IPS-18c (cell line): Measurements from ENCODE around the gene RPL9.
"Not testable (repeated sequence)": the region's sequence is repeated elsewhere in the genome, so short reads cannot be mapped to it uniquely, and the experiment has no call there.

Experiments used
- H3K4me3 ChIP-seq: 2 replicates; pipeline ENCODE4 v1.7.0; 2013; ENCODE audit warnings: low read depth, mild to moderate bottlenecking, low read length, moderate library complexity; ENCODE audit not compliant: insufficient read depth
- H3K9me3 ChIP-seq: one replicate; pipeline ENCODE4 v1.6.1; 2013; ENCODE audit warnings: mild to moderate bottlenecking, low read length, moderate library complexity; ENCODE audit not compliant: control insufficient read depth, insufficient read depth

The RPL9 gene

GRCh38 chr4:39472396-39472795, 13.7 kb upstream of the RPL9 start:
- no peak overlapping the region for H3K4me3 ChIP-seq

GRCh38 chr4:39470402-39470801, 11.7 kb upstream of the RPL9 start:
- Histone ChIP-seq H3K9me3 (no peaks in the 10 kb centered on the region), H3K4me3 (no peak overlapping the region)

More at GRCh38 chr4:39472396-39472795, 13.7 kb upstream of the RPL9 start:
- H3K9me3 ChIP-seq, result no peaks in the 10 kb centered on the region

- Histone ChIP-seq H3K9me3 (no peaks in the 10 kb centered on the region), H3K4me3 (no peak overlapping the region)
Observed at GRCh38 chr4:39469429-39470077, 10.8 kb upstream of the RPL9 start.

GRCh38 chr4:39467464-39467863, 8.7 kb upstream of the RPL9 start:
- no peak overlapping the region for H3K4me3 ChIP-seq
- H3K9me3 ChIP-seq, result no peaks in the 10 kb centered on the region

- Histone ChIP-seq H3K4me3 (no peak overlapping the region), H3K9me3 (no peaks in the 10 kb centered on the region)
Observed at GRCh38 chr4:39466747-39467146, 8.0 kb upstream of the RPL9 start.

- H3K9me3 ChIP-seq, result no peaks in the 10 kb centered on the region
- no peak overlapping the region for H3K4me3 ChIP-seq
Observed at GRCh38 chr4:39464886-39465501, 6.3 kb upstream of the RPL9 start.

- not testable (repeated sequence) for H3K9me3 ChIP-seq
- peak overlapping the region; percentile 93 for H3K4me3 ChIP-seq
Observed at GRCh38 chr4:39458161-39458504, 589 bp downstream of the RPL9 start.

- Histone ChIP-seq H3K4me3 (peak overlapping the region; percentile 93), H3K9me3 (no peaks in the 10 kb centered on the region)
Observed at GRCh38 chr4:39456946-39457763, 1.6 kb downstream of the RPL9 start.

GRCh38 chr4:39455486-39455885, 3.2 kb downstream of the RPL9 start:
- no peak overlapping the region for H3K4me3 ChIP-seq
- H3K9me3 ChIP-seq, result no peaks in the 10 kb centered on the region

GRCh38 chr4:39453738-39454137, 5.0 kb downstream of the RPL9 start:
- Histone ChIP-seq H3K9me3 (no peaks in the 10 kb centered on the region), H3K4me3 (no peak overlapping the region)

GRCh38 chr4:39452860-39453587, 5.7 kb downstream of the RPL9 start:
- Histone ChIP-seq H3K9me3 (no peaks in the 10 kb centered on the region), H3K4me3 (no peak overlapping the region)

- no peaks in the 10 kb centered on the region for H3K9me3 ChIP-seq
- H3K4me3 ChIP-seq, result no peak overlapping the region
Observed at GRCh38 chr4:39452153-39452859, 6.4 kb downstream of the RPL9 start.

GRCh38 chr4:39451423-39452023, 7.2 kb downstream of the RPL9 start:
- Histone ChIP-seq H3K9me3 (no peaks in the 10 kb centered on the region), H3K4me3 (no peak overlapping the region)

GRCh38 chr4:39450618-39451017, 8.1 kb downstream of the RPL9 start:
- no peaks in the 10 kb centered on the region for H3K9me3 ChIP-seq
- H3K4me3 ChIP-seq, result no peak overlapping the region

GRCh38 chr4:39446842-39447573, 11.7 kb downstream of the RPL9 start:
- Histone ChIP-seq H3K9me3 (no peaks in the 10 kb centered on the region), H3K4me3 (peak overlapping the region; percentile 46)

GRCh38 chr4:39446483-39446841, 12.3 kb downstream of the RPL9 start:
- Histone ChIP-seq H3K4me3 (peak overlapping the region; percentile 46), H3K9me3 (no peaks in the 10 kb centered on the region)
